ENCODE measurements around the gene ZXDC. TPM values are rescaled to one million over a fixed set of nuclear protein-coding genes. Genes with fewer than 3 reads are reported as not detected.

ZXDC gene
- total and polyA plus RNA-seq, 7 donors: 10.6 to 39.5 (median 30.3) TPM

GRCh38 chr3:126446791-126447190 lies 28.9 kb downstream of the ZXDC start:
- no peaks in the 10 kb centered on the region for H3K27me3 ChIP-seq (ENCODE audit: insufficient read depth in 3 of 3, low read length in 2 of 3)
- no peak overlapping the region for H3K4me3 ChIP-seq
- TF ChIP-seq CTCF (IDR thresholded peaks at IDR 0.05): no peak
- H3K9me3 ChIP-seq: no peaks in the 10 kb centered on the region
- intact Hi-C loops (cut with DNase I): no loop called here
- H3K36me3 ChIP-seq (ENCODE audit: insufficient read depth in 1 of 2, low read depth in 1 of 2): peaks cover 0 to 47% of the 10 kb centered on the region in 2 donors
- WGBS, 3 donors: 81 to 93% (median 82%) methylated on average over 2 of the region's 2 CpGs
- peaks cover 20% of the 10 kb centered on the region for H3K4me1 ChIP-seq
- no peak overlapping the region for H3K27ac ChIP-seq
- DNase-seq (no peak), ATAC-seq (peak in 1 of 4 donors; percentile 19)

- 82 to 97% (median 89%) methylated on average over 8 of the region's 8 CpGs for WGBS, 3 donors
- intact Hi-C loops (cut with DNase I): no loop called here
- DNase-seq (no peak), ATAC-seq (peak in 1 of 4 donors; percentile 17)
- Histone ChIP-seq H3K27ac (no peak overlapping the region), H3K4me1 (peaks cover 19% of the 10 kb centered on the region), H3K36me3 (ENCODE audit: insufficient read depth in 1 of 2, low read depth in 1 of 2) (peaks cover 0 to 46% of the 10 kb centered on the region in 2 donors), H3K27me3 (ENCODE audit: insufficient read depth in 3 of 3, low read length in 2 of 3) (no peaks in the 10 kb centered on the region), H3K9me3 (no peaks in the 10 kb centered on the region), H3K4me3 (no peak overlapping the region)
- no peak for TF ChIP-seq CTCF (IDR thresholded peaks at IDR 0.05)
Measured at GRCh38 chr3:126446301-126446700, 29.4 kb downstream of the ZXDC start.

- Histone ChIP-seq H3K9me3 (no peaks in the 10 kb centered on the region), H3K4me1 (peaks cover 19% of the 10 kb centered on the region), H3K4me3 (no peak overlapping the region), H3K27ac (no peak overlapping the region), H3K27me3 (ENCODE audit: insufficient read depth in 3 of 3, low read length in 2 of 3) (no peaks in the 10 kb centered on the region), H3K36me3 (ENCODE audit: insufficient read depth in 1 of 2, low read depth in 1 of 2) (peaks cover 3 to 45% of the 10 kb centered on the region in 2 donors)
- ATAC-seq (no peak), DNase-seq (no peak)
- 28 to 53% (median 45%) methylated on average over 5 of the region's 5 CpGs for WGBS, 3 donors
- TF ChIP-seq CTCF (IDR thresholded peaks at IDR 0.05): no peak
- intact Hi-C loops (cut with DNase I): no loop called here
Measured at GRCh38 chr3:126445506-126445905, 30.2 kb downstream of the ZXDC start.

- Histone ChIP-seq H3K4me1 (peaks cover 19% of the 10 kb centered on the region), H3K36me3 (ENCODE audit: insufficient read depth in 1 of 2, low read depth in 1 of 2) (peaks cover 3 to 48% of the 10 kb centered on the region in 2 donors), H3K27ac (no peak overlapping the region), H3K27me3 (ENCODE audit: insufficient read depth in 3 of 3, low read length in 2 of 3) (no peaks in the 10 kb centered on the region), H3K9me3 (no peaks in the 10 kb centered on the region), H3K4me3 (no peak overlapping the region)
- intact Hi-C loops (cut with DNase I): no loop called here
- TF ChIP-seq CTCF (IDR thresholded peaks at IDR 0.05): no peak
- WGBS, 3 donors: 92 to 96% (median 94%) methylated on average over 3 of the region's 3 CpGs
- no peak for DNase-seq
- no peak for ATAC-seq
Measured at GRCh38 chr3:126442856-126443242, 32.8 kb downstream of the ZXDC start.

All from psoas muscle (tissue), 8 donors.